GM19240 (cell line): Measurements from ENCODE around the gene SHLD2.
"Not testable (repeated sequence)": the region's sequence is repeated elsewhere in the genome, so short reads cannot be mapped to it uniquely, and the experiment has no call there.

Source experiments
- DNase-seq: peaks from one replicate; pipeline ENCODE4 v3.0.0; 2011; ENCODE audit warnings: low spot score; ENCODE audit not compliant: insufficient read length

The SHLD2 gene

GRCh38 chr10:87084291-87084782, 10.7 kb upstream of the SHLD2 start:
- not testable (repeated sequence) for DNase-seq

- DNase-seq: no peak
These were observed 9.5 kb upstream of the SHLD2 start for GRCh38 chr10:87085537-87085936.

GRCh38 chr10:87089746-87090145, 5.3 kb upstream of the SHLD2 start:
- DNase-seq: no peak

GRCh38 chr10:87090779-87091178, 4.2 kb upstream of the SHLD2 start:
- DNase-seq: no peak

GRCh38 chr10:87092376-87092860, 2.6 kb upstream of the SHLD2 start:
- no peak for DNase-seq

GRCh38 chr10:87092861-87093631, 2.0 kb upstream of the SHLD2 start:
- DNase-seq: no peak

- DNase-seq: peak; percentile 6
These were observed 1.2 kb upstream of the SHLD2 start for GRCh38 chr10:87093632-87094372.

GRCh38 chr10:87095236-87095945, 385 bp downstream of the SHLD2 start:
- DNase-seq: peak; percentile 34

- no peak for DNase-seq
These were observed 7.0 kb downstream of the SHLD2 start for GRCh38 chr10:87101996-87102395.

GRCh38 chr10:87104727-87105126, 9.7 kb downstream of the SHLD2 start:
- not testable (repeated sequence) for DNase-seq

- DNase-seq: no peak
These were observed 10.6 kb downstream of the SHLD2 start for GRCh38 chr10:87105446-87106124.

- not testable (repeated sequence) for DNase-seq
These were observed 23.1 kb downstream of the SHLD2 start for GRCh38 chr10:87118122-87118521.

- DNase-seq: not testable (repeated sequence)
These were observed 24.0 kb downstream of the SHLD2 start for GRCh38 chr10:87119029-87119428.

- DNase-seq: not testable (repeated sequence)
These were observed 28.3 kb downstream of the SHLD2 start for GRCh38 chr10:87123351-87123750.

- not testable (repeated sequence) for DNase-seq
These were observed 32.0 kb downstream of the SHLD2 start for GRCh38 chr10:87127048-87127447.

- DNase-seq: not testable (repeated sequence)
These were observed 32.7 kb downstream of the SHLD2 start for GRCh38 chr10:87127607-87128156.

GRCh38 chr10:87132176-87132575, 37.2 kb downstream of the SHLD2 start:
- not testable (repeated sequence) for DNase-seq

GRCh38 chr10:87133936-87134335, 38.9 kb downstream of the SHLD2 start:
- DNase-seq: not testable (repeated sequence)

GRCh38 chr10:87134440-87134839, 39.4 kb downstream of the SHLD2 start:
- DNase-seq: not testable (repeated sequence)

- DNase-seq: not testable (repeated sequence)
These were observed 42.5 kb downstream of the SHLD2 start for GRCh38 chr10:87137478-87137877.
